HEK293 (cell line): ENCODE measurements around the gene RARRES2.
"Not testable (repeated sequence)": the region's sequence is repeated elsewhere in the genome, so short reads cannot be mapped to it uniquely, and the experiment has no call there.

Experiments
- CTCF ChIA-PET: fragments of 350-600 bp; formaldehyde crosslinking; extraction: SDS; loops from one replicate; lab custom pipeline; 2021; ENCODE audit warnings: antibody characterized with exemption; lab: Yijun Ruan, JAX
- POLR2A ChIA-PET: fragments of 300-600 bp; formaldehyde crosslinking; extraction: SDS; loops from one replicate; lab custom pipeline; 2020; ENCODE audit warnings: antibody characterized with exemption, inconsistent platforms; lab: Yijun Ruan, JAX
- H3K27ac ChIP-seq: fragments of 200-500 bp; sonication (Bioruptor generic); 2 replicates; pipeline ENCODE4 v1.5.1; 2014; ENCODE audit warnings: low read depth, low read length, control low read depth, inconsistent platforms; ENCODE audit errors: extremely low read depth
- H3K36me3 ChIP-seq, 2 experiments: fragments of 200-500 bp in 1 of 2; sonication (Bioruptor generic) in 1 of 2; 1 replicate in 1 of 2; 2 replicates in 1 of 2; pipeline ENCODE4 v1.5.1; 2014 to 2017; ENCODE audit warnings: inconsistent platforms in 2 of 2, low read length in 2 of 2; ENCODE audit not compliant: control insufficient read depth in 2 of 2, insufficient read depth in 1 of 2
- H3K4me1 ChIP-seq: fragments of 200-500 bp; sonication (Bioruptor generic); 2 replicates; pipeline ENCODE4 v1.5.1; 2014; ENCODE audit warnings: mild to moderate bottlenecking, low read length, inconsistent platforms; ENCODE audit not compliant: control insufficient read depth, insufficient read depth
- H3K4me3 ChIP-seq: 2 replicates; pipeline ENCODE4 v1.5.1; 2011; ENCODE audit warnings: low read depth, mild to moderate bottlenecking, control low read depth, low read length, moderate library complexity
- H3K9me3 ChIP-seq: fragments of 200-500 bp; sonication (Bioruptor generic); 2 replicates; pipeline ENCODE4 v1.5.1; 2014; ENCODE audit warnings: low read depth, low read length, inconsistent platforms; ENCODE audit not compliant: control insufficient read depth, insufficient read depth
- CTCF ChIP-seq: fragments of 450-650 bp; formaldehyde crosslinking; IDR thresholded peaks from 2 replicates; pipeline ENCODE4 v1.5.1; 2016; ENCODE audit warnings: missing biosample characterization, missing genetic modification characterization
- EGR2 ChIP-seq: fragments of 450-650 bp; formaldehyde crosslinking; IDR thresholded peaks from 2 replicates; pipeline ENCODE4 v1.5.1; 2016; ENCODE audit warnings: low read depth, missing biosample characterization, missing genetic modification characterization
- FEZF1 ChIP-seq: fragments of 450-650 bp; formaldehyde crosslinking; IDR thresholded peaks from 2 replicates; pipeline ENCODE4 v1.5.1; 2016; ENCODE audit warnings: missing biosample characterization, missing genetic modification characterization
- GLIS1 ChIP-seq: fragments of 450-650 bp; formaldehyde crosslinking; IDR thresholded peaks from 2 replicates; pipeline ENCODE4 v1.5.1; 2016; ENCODE audit warnings: missing biosample characterization, missing genetic modification characterization
- GLIS2 ChIP-seq: fragments of 450-650 bp; formaldehyde crosslinking; IDR thresholded peaks from 2 replicates; pipeline ENCODE4 v1.5.1; 2016; ENCODE audit warnings: missing biosample characterization, missing genetic modification characterization
- KLF1 ChIP-seq: fragments of 450-650 bp; formaldehyde crosslinking; IDR thresholded peaks from 2 replicates; pipeline ENCODE4 v1.5.1; 2016; ENCODE audit warnings: missing biosample characterization, missing genetic modification characterization
- KLF10 ChIP-seq: fragments of 450-650 bp; IDR thresholded peaks from 2 replicates; pipeline ENCODE4 v1.5.1; 2018; ENCODE audit warnings: missing biosample characterization, mild to moderate bottlenecking, missing genetic modification characterization
- TCF7L2 ChIP-seq: IDR thresholded peaks from 2 replicates; pipeline ENCODE4 v1.6.1; 2011; ENCODE audit warnings: low read depth, mild to moderate bottlenecking, inconsistent platforms, low read length, moderate library complexity, borderline replicate concordance
- WT1 ChIP-seq: fragments of 450-650 bp; formaldehyde crosslinking; IDR thresholded peaks from 2 replicates; pipeline ENCODE4 v1.5.1; 2016; ENCODE audit warnings: missing biosample characterization, missing genetic modification characterization
- YY2 ChIP-seq: fragments of 450-650 bp; formaldehyde crosslinking; IDR thresholded peaks from 2 replicates; pipeline ENCODE4 v1.5.1; 2016; ENCODE audit warnings: missing biosample characterization, missing genetic modification characterization
- ZBTB20 ChIP-seq: fragments of 450-650 bp; formaldehyde crosslinking; IDR thresholded peaks from 2 replicates; pipeline ENCODE4 v1.5.1; 2016; ENCODE audit warnings: missing biosample characterization, missing genetic modification characterization
- ZBTB7A ChIP-seq: fragments of 450-650 bp; formaldehyde crosslinking; IDR thresholded peaks from 2 replicates; pipeline ENCODE4 v1.5.1; 2016; ENCODE audit warnings: low read depth, missing biosample characterization, missing genetic modification characterization
- ZFP37 ChIP-seq: fragments of 450-650 bp; formaldehyde crosslinking; IDR thresholded peaks from 2 replicates; pipeline ENCODE4 v1.5.1; 2016; ENCODE audit warnings: missing biosample characterization, missing genetic modification characterization
- ZNF140 ChIP-seq: fragments of 450-650 bp; formaldehyde crosslinking; IDR thresholded peaks from 2 replicates; pipeline ENCODE4 v1.5.1; 2016; ENCODE audit warnings: missing biosample characterization, missing genetic modification characterization
- ZNF157 ChIP-seq: fragments of 450-650 bp; formaldehyde crosslinking; IDR thresholded peaks from 2 replicates; pipeline ENCODE4 v1.5.1; 2016; ENCODE audit warnings: missing biosample characterization, missing genetic modification characterization
- ZNF16 ChIP-seq: fragments of 450-650 bp; formaldehyde crosslinking; IDR thresholded peaks from 2 replicates; pipeline ENCODE4 v1.5.1; 2016; ENCODE audit warnings: low read depth, missing biosample characterization, missing genetic modification characterization
- ZNF280D ChIP-seq: fragments of 450-650 bp; formaldehyde crosslinking; IDR thresholded peaks from 2 replicates; pipeline ENCODE4 v1.5.1; 2016; ENCODE audit warnings: missing biosample characterization, missing genetic modification characterization
- ZNF398 ChIP-seq: fragments of 450-650 bp; formaldehyde crosslinking; IDR thresholded peaks from 2 replicates; pipeline ENCODE4 v1.5.1; 2017; ENCODE audit warnings: missing biosample characterization, missing genetic modification characterization
- ZNF600 ChIP-seq: fragments of 450-650 bp; formaldehyde crosslinking; IDR thresholded peaks from 2 replicates; pipeline ENCODE4 v1.5.1; 2016; ENCODE audit warnings: missing biosample characterization, missing genetic modification characterization
- ZNF664 ChIP-seq: fragments of 450-650 bp; formaldehyde crosslinking; IDR thresholded peaks from 2 replicates; pipeline ENCODE4 v1.5.1; 2016; ENCODE audit warnings: missing biosample characterization, missing genetic modification characterization
- ZNF670 ChIP-seq: fragments of 450-650 bp; formaldehyde crosslinking; IDR thresholded peaks from 2 replicates; pipeline ENCODE4 v1.5.1; 2016; ENCODE audit warnings: missing biosample characterization, missing genetic modification characterization, low read depth
- ZNF768 ChIP-seq: fragments of 450-650 bp; formaldehyde crosslinking; IDR thresholded peaks from 2 replicates; pipeline ENCODE4 v1.5.1; 2018; ENCODE audit warnings: missing biosample characterization, mild to moderate bottlenecking, missing genetic modification characterization
- ZNF843 ChIP-seq: fragments of 450-650 bp; formaldehyde crosslinking; IDR thresholded peaks from 2 replicates; pipeline ENCODE4 v1.5.1; 2016; ENCODE audit warnings: missing biosample characterization, missing genetic modification characterization

Gene RARRES2

GRCh38 chr7:150317748-150318444, 23.5 kb downstream of the RARRES2 start:
- Histone ChIP-seq H3K36me3 (no peaks in the 10 kb centered on the region), H3K9me3 (no peaks in the 10 kb centered on the region), H3K4me3 (no peak overlapping the region), H3K4me1 (no peaks in the 10 kb centered on the region), H3K27ac (no peak overlapping the region)
- POLR2A ChIA-PET, result no interaction called here
- TF ChIP-seq ZNF664 (tag by site-specific recombination) (no peak), TCF7L2 (no peak), KLF1 (no peak), ZNF670 (tag by site-specific recombination) (no peak), ZNF16 (tag by site-specific recombination) (no peak)
- CTCF ChIA-PET, result no interaction called here

- H3K36me3 ChIP-seq, H3K4me1 ChIP-seq, POLR2A ChIA-PET, H3K9me3 ChIP-seq, H3K4me3 ChIP-seq, CTCF ChIA-PET, H3K27ac ChIP-seq: not testable (repeated sequence)
These were observed 24.4 kb downstream of the RARRES2 start for GRCh38 chr7:150316987-150317386.

GRCh38 chr7:150314639-150315239, 26.7 kb downstream of the RARRES2 start:
- Histone ChIP-seq H3K9me3 (no peaks in the 10 kb centered on the region), H3K36me3 (no peaks in the 10 kb centered on the region), H3K4me1 (no peaks in the 10 kb centered on the region), H3K4me3 (no peak overlapping the region), H3K27ac (no peak overlapping the region)
- TF ChIP-seq CTCF (tag by site-specific recombination), result no peak
- no peak for TF ChIP-seq KLF10 (tag by site-specific recombination)
- TF ChIP-seq ZNF140 (tag by site-specific recombination), result no peak
- no peak for TF ChIP-seq YY2 (tag by site-specific recombination)
- no peak for TF ChIP-seq GLIS2 (tag by site-specific recombination)
- no peak for TF ChIP-seq ZBTB7A (tag by site-specific recombination)
- no peak for TF ChIP-seq ZNF157 (tag by site-specific recombination)
- no peak for TF ChIP-seq ZNF768
- TF ChIP-seq ZNF280D (tag by site-specific recombination), result no peak
- TF ChIP-seq FEZF1 (tag by site-specific recombination), result no peak
- TF ChIP-seq ZBTB20 (tag by site-specific recombination), result no peak
- no peak for TF ChIP-seq GLIS1
- TF ChIP-seq ZNF843, result no peak
- no peak for TF ChIP-seq EGR2 (tag by site-specific recombination)
- TF ChIP-seq ZNF398, result no peak
- TF ChIP-seq ZNF600 (tag by site-specific recombination), result no peak
- TF ChIP-seq ZFP37 (tag by site-specific recombination), result no peak
- TF ChIP-seq WT1 (tag by site-specific recombination), result no peak
- ChIA-PET CTCF (no interaction called here), POLR2A (no interaction called here)
